SU-DHL-6 (cell line): ENCODE data around the gene CCR5.
"Not testable (repeated sequence)": the region's sequence is repeated elsewhere in the genome, so short reads cannot be mapped to it uniquely, and the experiment has no call there.

Experiments used
- H2AFZ ChIP-seq: fragments of 200-600 bp; sonication (generic); 2 replicates; pipeline ENCODE4 v1.6.1; 2014; ENCODE audit warnings: low read depth, mild to moderate bottlenecking, moderate library complexity, mixed read lengths, antibody characterized with exemption, low read length; ENCODE audit not compliant: severe bottlenecking
- H3F3A ChIP-seq: fragments of 200-600 bp; shearing (Covaris generic); 2 replicates; pipeline ENCODE4 v1.6.0; 2016; ENCODE audit warnings: antibody characterized with exemption, mild to moderate bottlenecking; ENCODE audit not compliant: insufficient read depth
- H3K27ac ChIP-seq: fragments of 200-600 bp; sonication (generic); 2 replicates; pipeline ENCODE4 v1.5.1; 2016; ENCODE audit warnings: low read depth, mild to moderate bottlenecking, low read length, moderate library complexity, mixed read lengths
- H3K27me3 ChIP-seq: fragments of 200-600 bp; sonication (generic), shearing (Covaris generic); 2 replicates; pipeline ENCODE4 v1.6.0; 2014; ENCODE audit warnings: mild to moderate bottlenecking, low read length
- H3K36me3 ChIP-seq: fragments of 200-600 bp; sonication (generic); 2 replicates; pipeline ENCODE4 v1.6.1; 2014; ENCODE audit warnings: mild to moderate bottlenecking, low read length, mixed read lengths
- H3K4me2 ChIP-seq: fragments of 300-600, 200-600 bp; shearing (Covaris generic), sonication (generic); 2 replicates; pipeline ENCODE4 v1.6.0; 2014; ENCODE audit warnings: low read length, low read depth, mild to moderate bottlenecking; ENCODE audit not compliant: poor library complexity, severe bottlenecking
- H3K4me3 ChIP-seq: fragments of 200-600 bp; sonication (generic); 2 replicates; pipeline ENCODE4 v1.5.1; 2014; ENCODE audit warnings: antibody characterized with exemption, low read length, mild to moderate bottlenecking, mixed read lengths; ENCODE audit not compliant: insufficient read depth, poor library complexity, severe bottlenecking
- H3K79me2 ChIP-seq: fragments of 200-600 bp; sonication (generic); 2 replicates; pipeline ENCODE4 v1.6.1; 2014; ENCODE audit warnings: mild to moderate bottlenecking, low read length, moderate library complexity; ENCODE audit not compliant: insufficient read depth
- H3K9ac ChIP-seq: fragments of 200-600 bp; sonication (generic); 2 replicates; pipeline ENCODE4 v1.7.0; 2014; ENCODE audit warnings: mild to moderate bottlenecking, low read length
- H3K9me2 ChIP-seq: fragments of 200-600 bp; sonication (generic); replicated peaks from 2 replicates; pipeline ENCODE4 v1.6.1; 2014; ENCODE audit warnings: low read length; ENCODE audit not compliant: insufficient read depth
- H3K9me3 ChIP-seq: fragments of 200-600 bp; sonication (generic); 2 replicates; pipeline ENCODE4 v1.6.1; 2014; ENCODE audit warnings: low read length, mixed read lengths; ENCODE audit not compliant: insufficient read depth
- H4K20me1 ChIP-seq: fragments of 200-600 bp; sonication (generic); 2 replicates; pipeline ENCODE4 v1.6.1; 2014; ENCODE audit warnings: low read depth, mild to moderate bottlenecking, antibody characterized with exemption, low read length, moderate library complexity, mixed read lengths
- CTCF ChIP-seq: fragments of 200-600 bp; sonication (generic); IDR thresholded peaks from one replicate; pipeline ENCODE4 v1.5.1; 2017; ENCODE audit warnings: antibody characterized with exemption, mild to moderate bottlenecking, low read length, moderate library complexity; ENCODE audit not compliant: insufficient read depth, poor library complexity, severe bottlenecking
- EZH2phosphoT487 ChIP-seq: fragments of 200-600 bp; sonication (generic), shearing (Covaris generic); conservative IDR thresholded peaks from 2 replicates; pipeline ENCODE4 v1.6.1; 2018; ENCODE audit warnings: mild to moderate bottlenecking, antibody characterized with exemption, low read length, moderate library complexity, mixed read lengths

Gene CCR5

GRCh38 chr3:46400846-46401245, 30.1 kb downstream of the CCR5 start:
- no peaks in the 10 kb centered on the region for H4K20me1 ChIP-seq
- H3K27me3 ChIP-seq, result no peaks in the 10 kb centered on the region
- no peak overlapping the region for H3K27ac ChIP-seq
- no peak overlapping the region for H2AFZ ChIP-seq
- TF ChIP-seq EZH2phosphoT487 (no peak), CTCF (no peak)
- no peaks in the 10 kb centered on the region for H3F3A ChIP-seq
- H3K9me3 ChIP-seq, result no peaks in the 10 kb centered on the region
- H3K9me2 ChIP-seq, result no peaks in the 10 kb centered on the region
- H3K4me3 ChIP-seq, result no peak overlapping the region
- no peaks in the 10 kb centered on the region for H3K79me2 ChIP-seq
- no peak overlapping the region for H3K9ac ChIP-seq
- no peaks in the 10 kb centered on the region for H3K36me3 ChIP-seq
- H3K4me2 ChIP-seq, result no peak overlapping the region

- Histone ChIP-seq H3K27me3 (no peaks in the 10 kb centered on the region), H2AFZ (no peak overlapping the region), H3K9ac (no peak overlapping the region), H3K4me2 (no peak overlapping the region), H3K27ac (no peak overlapping the region), H3K36me3 (no peaks in the 10 kb centered on the region), H3F3A (no peaks in the 10 kb centered on the region), H4K20me1 (no peaks in the 10 kb centered on the region), H3K79me2 (no peaks in the 10 kb centered on the region), H3K4me3 (no peak overlapping the region), H3K9me3 (no peaks in the 10 kb centered on the region), H3K9me2 (no peaks in the 10 kb centered on the region)
- no peak for TF ChIP-seq CTCF
- TF ChIP-seq EZH2phosphoT487, result no peak
These were observed 30.8 kb downstream of the CCR5 start for GRCh38 chr3:46401579-46401978.

- H3K79me2 ChIP-seq, H3K9ac ChIP-seq, H3F3A ChIP-seq, H4K20me1 ChIP-seq, H3K36me3 ChIP-seq, H3K27ac ChIP-seq, H3K9me2 ChIP-seq, H3K27me3 ChIP-seq, H3K4me3 ChIP-seq, H2AFZ ChIP-seq, H3K4me2 ChIP-seq, H3K9me3 ChIP-seq: not testable (repeated sequence)
These were observed 32.2 kb downstream of the CCR5 start for GRCh38 chr3:46402902-46403301.

- Histone ChIP-seq H3K79me2 (no peaks in the 10 kb centered on the region), H3F3A (no peaks in the 10 kb centered on the region), H3K9me3 (no peaks in the 10 kb centered on the region), H3K4me3 (no peak overlapping the region), H2AFZ (no peak overlapping the region), H3K4me2 (no peak overlapping the region), H3K9ac (no peak overlapping the region), H3K27ac (no peak overlapping the region), H3K36me3 (no peaks in the 10 kb centered on the region), H3K27me3 (no peaks in the 10 kb centered on the region), H4K20me1 (no peaks in the 10 kb centered on the region), H3K9me2 (no peaks in the 10 kb centered on the region)
- TF ChIP-seq EZH2phosphoT487 (no peak), CTCF (no peak)
These were observed 34.7 kb downstream of the CCR5 start for GRCh38 chr3:46405301-46406019.
